ENCODE data around the gene DDX56.

GRCh38 chr7:44555350-44555749 lies 18.4 kb downstream of the DDX56 start:
- TF ChIP-seq POLR2A (IDR thresholded peaks at IDR 0.05) (no peak), CTCF (IDR thresholded peaks at IDR 0.05) (no peak), POLR2AphosphoS5 (IDR thresholded peaks at IDR 0.05) (no peak)

Measured in prostate gland (tissue), 2 donors.